Activated effector memory CD4-positive, alpha-beta T cell treated with anti-CD3 and anti-CD28 coated beads, Interleukin-2, amount 50 U/mL, for 16 hours (primary cell): Measurements from ENCODE around the gene NISCH.

Experiments
- DNase-seq: peaks from one replicate; pipeline ENCODE4 v3.0.0-alpha.2; 2020

The NISCH gene

GRCh38 chr3:52435246-52436101 lies 19.9 kb upstream of the NISCH start:
- DNase-seq = peak; percentile 61

GRCh38 chr3:52436500-52437149 lies 18.8 kb upstream of the NISCH start:
- peak; percentile 59 for DNase-seq

GRCh38 chr3:52437326-52438103 lies 17.9 kb upstream of the NISCH start:
- peak; percentile 54 for DNase-seq

GRCh38 chr3:52438104-52438376 lies 17.4 kb upstream of the NISCH start:
- no peak for DNase-seq

- peak; percentile 45 for DNase-seq
These were observed 16.6 kb upstream of the NISCH start for GRCh38 chr3:52438579-52439425.

- peak; percentile 38 for DNase-seq
These were observed 15.8 kb upstream of the NISCH start for GRCh38 chr3:52439426-52440248.

- peak; percentile 45 for DNase-seq
These were observed 15.2 kb upstream of the NISCH start for GRCh38 chr3:52440249-52440551.

- DNase-seq = no peak
These were observed 14.7 kb upstream of the NISCH start for GRCh38 chr3:52440671-52441070.

GRCh38 chr3:52441091-52441771 lies 14.2 kb upstream of the NISCH start:
- no peak for DNase-seq

- DNase-seq = peak; percentile 48
These were observed 13.6 kb upstream of the NISCH start for GRCh38 chr3:52441772-52442332.

GRCh38 chr3:52442409-52443267 lies 12.8 kb upstream of the NISCH start:
- no peak for DNase-seq

- no peak for DNase-seq
These were observed 12.2 kb upstream of the NISCH start for GRCh38 chr3:52443268-52443610.

GRCh38 chr3:52443791-52444687 lies 11.4 kb upstream of the NISCH start:
- no peak for DNase-seq

GRCh38 chr3:52444860-52445793 lies 10.3 kb upstream of the NISCH start, which contains the start of gene SEMA3G:
Gene SEMA3G, minus strand, starts transcription at chr3:52445103. Its CDS starts 76 bp downstream, at chr3:52445027.
- peak; percentile 92 for DNase-seq

- no peak for DNase-seq
These were observed 9.4 kb upstream of the NISCH start for GRCh38 chr3:52446042-52446441.

GRCh38 chr3:52446631-52447511 lies 8.5 kb upstream of the NISCH start:
- peak; percentile 87 for DNase-seq
